H9 (cell line): ENCODE results near the gene ZNF837. TPM values are rescaled to one million over a fixed set of nuclear protein-coding genes. Genes with fewer than 3 reads are reported as not detected.

Source experiments
- DNase-seq: peaks from one replicate; pipeline ENCODE4 v3.0.0-alpha.2; 2017
- H2AFZ ChIP-seq: one replicate; pipeline ENCODE4 v1.6.1; 2013; ENCODE audit warnings: mild to moderate bottlenecking, low read length, control low read depth, moderate library complexity
- H2AK5ac ChIP-seq: 2 replicates; pipeline ENCODE4 v1.6.1; 2013; ENCODE audit warnings: low read length, control low read depth, mixed read lengths; ENCODE audit not compliant: insufficient read length
- H2BK120ac ChIP-seq: one replicate; pipeline ENCODE4 v1.6.1; 2013; ENCODE audit warnings: low read depth, mild to moderate bottlenecking, low read length, control low read depth, inconsistent platforms; ENCODE audit not compliant: poor library complexity, severe bottlenecking
- H2BK12ac ChIP-seq: 2 replicates; pipeline ENCODE4 v1.6.1; 2013; ENCODE audit warnings: low read length, control low read depth, mixed read lengths, low read depth; ENCODE audit not compliant: insufficient read length
- H2BK15ac ChIP-seq: 2 replicates; pipeline ENCODE4 v1.6.1; 2013; ENCODE audit warnings: low read depth, low read length, control low read depth
- H2BK20ac ChIP-seq: one replicate; pipeline ENCODE4 v1.6.1; 2013; ENCODE audit warnings: low read depth, mild to moderate bottlenecking, low read length, control low read depth, inconsistent platforms; ENCODE audit not compliant: poor library complexity, severe bottlenecking
- H2BK5ac ChIP-seq: 2 replicates; pipeline ENCODE4 v1.6.1; 2013; ENCODE audit warnings: low read length, control low read depth, mixed read lengths; ENCODE audit not compliant: insufficient read length
- H3K14ac ChIP-seq: 2 replicates; pipeline ENCODE4 v1.6.1; 2013; ENCODE audit warnings: low read length, control low read depth; ENCODE audit not compliant: insufficient read depth
- H3K18ac ChIP-seq: 2 replicates; pipeline ENCODE4 v1.6.1; 2013; ENCODE audit warnings: low read depth, mild to moderate bottlenecking, mixed read lengths, low read length, control low read depth; ENCODE audit not compliant: insufficient read length
- H3K23ac ChIP-seq: 2 replicates; pipeline ENCODE4 v1.6.1; 2013; ENCODE audit warnings: low read length, control low read depth, mixed read lengths, low read depth; ENCODE audit not compliant: insufficient read length
- H3K23me2 ChIP-seq: 2 replicates; pipeline ENCODE4 v1.6.1; 2013; ENCODE audit warnings: low read depth, mild to moderate bottlenecking, mixed read lengths, low read length, control low read depth; ENCODE audit not compliant: insufficient read length, poor library complexity, severe bottlenecking
- H3K27ac ChIP-seq: 2 replicates; pipeline ENCODE4 v1.5.1; 2013; ENCODE audit warnings: low read length, control low read depth, mixed read lengths, low read depth; ENCODE audit not compliant: insufficient read length
- H3K27me3 ChIP-seq: 2 replicates; pipeline ENCODE4 v1.6.1; 2013; ENCODE audit warnings: low read length, control low read depth, inconsistent platforms; ENCODE audit not compliant: insufficient read depth
- H3K4ac ChIP-seq: 2 replicates; pipeline ENCODE4 v1.6.1; 2013; ENCODE audit warnings: low read depth, mild to moderate bottlenecking, control low read depth, inconsistent platforms, low read length, moderate library complexity
- H3K4me1 ChIP-seq: 2 replicates; pipeline ENCODE4 v1.6.1; 2013; ENCODE audit warnings: low read length, control low read depth, inconsistent platforms; ENCODE audit not compliant: insufficient read depth
- H3K4me2 ChIP-seq: 2 replicates; pipeline ENCODE4 v1.6.1; 2013; ENCODE audit warnings: low read length, control low read depth, mixed read lengths; ENCODE audit not compliant: insufficient read length, insufficient read depth
- H3K56ac ChIP-seq: 2 replicates; pipeline ENCODE4 v1.6.1; 2013; ENCODE audit warnings: low read depth, mild to moderate bottlenecking, mixed read lengths, low read length, control low read depth; ENCODE audit not compliant: insufficient read length
- H3K79me1 ChIP-seq: 2 replicates; pipeline ENCODE4 v1.6.1; 2013; ENCODE audit warnings: low read depth, mild to moderate bottlenecking, moderate library complexity, low read length, control low read depth, inconsistent platforms; ENCODE audit not compliant: insufficient read depth, poor library complexity, severe bottlenecking
- H3K79me2 ChIP-seq: 2 replicates; pipeline ENCODE4 v1.6.1; 2013; ENCODE audit warnings: low read length, control low read depth, inconsistent platforms; ENCODE audit not compliant: insufficient read depth
- H3K9ac ChIP-seq: 2 replicates; pipeline ENCODE4 v1.6.1; 2013; ENCODE audit warnings: low read length, control low read depth, mixed read lengths; ENCODE audit not compliant: insufficient read length; ENCODE audit errors: extremely low read depth
- H3K9me3 ChIP-seq: one replicate; pipeline ENCODE4 v1.6.1; 2013; ENCODE audit warnings: low read depth, low read length, inconsistent platforms; ENCODE audit not compliant: control insufficient read depth
- H3T11ph ChIP-seq: one replicate; pipeline ENCODE4 v1.6.1; 2013; ENCODE audit warnings: mild to moderate bottlenecking, low read length, control low read depth, inconsistent platforms
- H4K20me1 ChIP-seq: one replicate; pipeline ENCODE4 v1.6.1; 2013; ENCODE audit not compliant: control insufficient read depth, insufficient read length, insufficient read depth
- H4K5ac ChIP-seq: 2 replicates; pipeline ENCODE4 v1.6.1; 2013; ENCODE audit warnings: low read depth, mild to moderate bottlenecking, mixed read lengths, low read length, control low read depth; ENCODE audit not compliant: insufficient read length
- H4K8ac ChIP-seq: replicated peaks from 2 replicates; pipeline ENCODE4 v1.6.1; 2013; ENCODE audit warnings: low read length, control low read depth, mixed read lengths, low read depth; ENCODE audit not compliant: insufficient read length
- H4K91ac ChIP-seq: 2 replicates; pipeline ENCODE4 v1.6.1; 2013; ENCODE audit warnings: low read depth, mild to moderate bottlenecking, moderate library complexity, mixed read lengths, low read length, control low read depth; ENCODE audit not compliant: insufficient read length
- H3K27ac Mint-ChIP-seq, 3 experiments: 2 replicates in 2 of 3; 3 replicates in 1 of 3; pipeline ENCODE4 v1.8.0; 2020 to 2021; ENCODE audit warnings: mixed read lengths in 3 of 3, mild to moderate bottlenecking in 1 of 3, moderate library complexity in 1 of 3
- H3K27me3 Mint-ChIP-seq: 2 replicates; pipeline ENCODE4 v1.8.0; 2021; ENCODE audit warnings: low read depth, mild to moderate bottlenecking, moderate library complexity, mixed read lengths
- H3K36me3 Mint-ChIP-seq, 3 experiments: 2 replicates in 2 of 3; 3 replicates in 1 of 3; pipeline ENCODE4 v1.8.0; 2020 to 2021; ENCODE audit warnings: low read depth in 3 of 3, mixed read lengths in 3 of 3; ENCODE audit not compliant: insufficient read depth in 1 of 3
- H3K4me1 Mint-ChIP-seq, 2 experiments: 2 replicates each; pipeline ENCODE4 v1.8.0; 2020; ENCODE audit warnings: mixed read lengths in 2 of 2
- H3K4me3 Mint-ChIP-seq, 2 experiments: 2 replicates in 1 of 2; 3 replicates in 1 of 2; pipeline ENCODE4 v1.8.0; 2020 to 2021; ENCODE audit warnings: mild to moderate bottlenecking in 2 of 2, mixed read lengths in 2 of 2, moderate library complexity in 1 of 2
- H3K9me3 Mint-ChIP-seq, 2 experiments: 2 replicates in 1 of 2; 3 replicates in 1 of 2; pipeline ENCODE4 v1.8.0; 2020; ENCODE audit warnings: mild to moderate bottlenecking in 2 of 2, mixed read lengths in 2 of 2, moderate library complexity in 1 of 2
- WGBS: extraction: QIAGEN DNeasy Blood & Tissue Kit; methylation state at CpG from one replicate; pipeline ENCODE4 v1.1.7; 2013; ENCODE audit warnings: missing lambda C conversion rate, low lambda C conversion rate, mixed read lengths; ENCODE audit not compliant: insufficient read length; ENCODE audit errors: extremely low coverage; 5-methylcytosine and 5-hydroxymethylcytosine counted together
- total RNA-seq: library from RNA; stranded (reverse); gene quantifications from 2 replicates; pipeline ENCODE4 v1.2.1, GENCODE V29; 2021
- TF ChIP-seq, protein P1 (sequence below): fragments of 200-600 bp; sonication (generic); conservative IDR thresholded peaks from 3 replicates; pipeline ENCODE4 v1.8.0; 2021; ENCODE audit warnings: antibody characterized with exemption, mild to moderate bottlenecking

ZNF837 gene
- total RNA-seq, 1 experiment from 2014 or later: 3.4 TPM

DNA sequence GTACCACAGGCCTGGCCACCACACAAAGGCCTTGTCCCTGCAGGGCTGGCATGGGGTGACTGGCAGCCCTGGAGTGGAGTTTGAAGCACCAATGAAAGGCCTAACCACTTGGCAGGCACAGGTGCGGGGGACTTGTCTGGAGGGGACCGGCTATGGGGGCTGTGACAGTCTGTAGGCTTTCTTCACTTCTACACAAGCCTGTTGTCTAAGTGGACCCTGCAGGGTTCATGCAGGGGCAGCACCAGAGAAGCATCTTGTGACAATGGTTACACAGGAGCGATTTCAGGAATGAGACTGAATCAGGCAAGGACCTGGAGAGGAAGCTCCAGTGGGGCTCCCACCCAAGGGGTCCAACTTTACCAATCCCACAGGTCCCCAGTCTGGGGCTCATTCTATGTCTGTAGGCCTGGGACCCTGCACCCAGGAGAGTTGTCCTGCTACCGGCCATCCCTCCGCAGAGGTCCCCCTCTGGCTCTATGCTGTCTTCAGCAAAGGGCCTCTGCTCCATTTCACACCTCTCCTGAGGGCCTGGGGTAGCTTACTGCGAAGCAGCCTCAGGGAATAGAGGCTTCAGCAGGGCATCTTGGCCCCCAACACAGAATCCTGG lies 2.3 kb upstream of the ZNF837 start:
- Histone ChIP-seq H2BK12ac (no peak overlapping the region), H2BK120ac (no peak overlapping the region), H3K9ac (no peak overlapping the region), H3K23me2 (peaks cover 17% of the 10 kb centered on the region), H3K23ac (no peak overlapping the region), H3K4me1 (peaks cover 7% of the 10 kb centered on the region; the same call in 1 of the 2 replicates), H4K5ac (no peak overlapping the region), H3K9me3 (no peaks in the 10 kb centered on the region), H2BK15ac (no peak overlapping the region), H2AFZ (no peak overlapping the region), H2AK5ac (no peak overlapping the region), H4K8ac (no peak overlapping the region), H2BK5ac (no peak overlapping the region), H4K20me1 (no peaks in the 10 kb centered on the region), H4K91ac (no peak overlapping the region), H3K4me2 (no peak overlapping the region), H3K18ac (no peak overlapping the region), H3K79me2 (peaks cover 8% of the 10 kb centered on the region; the same call in 1 of the 2 replicates), H3K27me3 (no peaks in the 10 kb centered on the region), H3K4ac (no peak overlapping the region), H3T11ph (no peak overlapping the region), H3K14ac (no peak overlapping the region), H3K27ac (no peak overlapping the region), H2BK20ac (no peak overlapping the region), H3K79me1 (no peaks in the 10 kb centered on the region), H3K56ac (no peak overlapping the region)
- WGBS: no CpG with 5 or more reads among the region's 6 CpGs
- Mint-ChIP-seq H3K27ac (no peak overlapping the region; a peak in 1 of 7 replicates), H3K36me3 (peaks cover 4 to 10% (median 9%) of the 10 kb centered on the region in 3 experiments), H3K4me1 (peaks cover 18 to 24% of the 10 kb centered on the region in 2 experiments), H3K4me3 (peak overlapping the region in 1 of 2 experiments; percentile 57; a peak in 3 of 5 replicates), H3K27me3 (no peaks in the 10 kb centered on the region), H3K9me3 (no peaks in the 10 kb centered on the region)
- DNase-seq: peak; percentile 24
- TF ChIP-seq, protein P1, sequence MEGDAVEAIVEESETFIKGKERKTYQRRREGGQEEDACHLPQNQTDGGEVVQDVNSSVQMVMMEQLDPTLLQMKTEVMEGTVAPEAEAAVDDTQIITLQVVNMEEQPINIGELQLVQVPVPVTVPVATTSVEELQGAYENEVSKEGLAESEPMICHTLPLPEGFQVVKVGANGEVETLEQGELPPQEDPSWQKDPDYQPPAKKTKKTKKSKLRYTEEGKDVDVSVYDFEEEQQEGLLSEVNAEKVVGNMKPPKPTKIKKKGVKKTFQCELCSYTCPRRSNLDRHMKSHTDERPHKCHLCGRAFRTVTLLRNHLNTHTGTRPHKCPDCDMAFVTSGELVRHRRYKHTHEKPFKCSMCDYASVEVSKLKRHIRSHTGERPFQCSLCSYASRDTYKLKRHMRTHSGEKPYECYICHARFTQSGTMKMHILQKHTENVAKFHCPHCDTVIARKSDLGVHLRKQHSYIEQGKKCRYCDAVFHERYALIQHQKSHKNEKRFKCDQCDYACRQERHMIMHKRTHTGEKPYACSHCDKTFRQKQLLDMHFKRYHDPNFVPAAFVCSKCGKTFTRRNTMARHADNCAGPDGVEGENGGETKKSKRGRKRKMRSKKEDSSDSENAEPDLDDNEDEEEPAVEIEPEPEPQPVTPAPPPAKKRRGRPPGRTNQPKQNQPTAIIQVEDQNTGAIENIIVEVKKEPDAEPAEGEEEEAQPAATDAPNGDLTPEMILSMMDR: no peak
